Camera-type eye (tissue), 1 donor: ENCODE data around the gene FAM193A. TPM values are rescaled to one million over a fixed set of nuclear protein-coding genes. Genes with fewer than 3 reads are reported as not detected.

Source experiments
- total RNA-seq: library from RNA; depleted of rRNA; stranded (reverse); fragments of >200 nt; gene quantifications from one replicate; pipeline ENCODE4 v1.2.3, GENCODE V29; 2014

FAM193A gene
- total RNA-seq = 45.6 TPM

DNA sequence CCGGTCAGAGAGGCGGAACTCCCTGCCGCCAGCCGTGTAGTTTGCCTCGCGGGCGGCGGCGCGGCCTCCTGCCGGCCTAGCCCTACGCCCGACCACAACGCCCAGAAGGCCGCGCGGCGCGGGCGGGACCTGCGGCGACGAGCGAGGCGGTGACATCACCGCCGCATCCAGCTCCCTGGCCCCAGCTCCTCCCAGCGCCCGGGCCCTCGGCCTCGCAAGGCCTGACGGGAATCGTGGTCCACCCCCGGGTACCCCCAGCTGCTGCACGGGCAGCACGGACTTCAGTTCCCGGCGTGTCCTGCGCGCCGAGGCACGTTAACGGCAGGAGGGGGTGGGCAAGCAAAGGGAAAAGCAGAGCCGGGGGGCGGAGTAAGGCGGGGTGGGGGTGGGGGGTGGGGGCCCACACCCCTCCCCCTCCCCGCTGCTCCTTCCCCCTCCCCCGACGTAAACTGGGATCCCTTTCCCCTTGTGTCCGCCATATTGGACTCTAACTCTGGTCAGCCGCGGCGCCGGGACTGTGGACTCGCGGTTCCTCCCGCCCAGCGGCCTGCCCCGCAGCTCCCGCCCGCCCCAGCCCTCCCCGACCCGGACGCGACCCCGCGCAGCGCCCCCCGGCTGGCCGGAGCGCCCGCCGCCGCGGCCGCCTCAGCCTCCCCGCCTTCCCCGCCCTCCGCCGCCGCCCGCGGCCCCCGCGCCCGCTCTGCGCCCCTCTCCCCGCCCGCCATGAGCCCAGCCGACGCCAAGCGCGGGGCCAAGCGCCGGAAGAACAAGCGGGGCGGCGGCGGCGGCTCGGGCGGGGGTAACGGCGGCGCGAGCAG lies at the start of gene FAM193A:
TSS of gene FAM193A (plus strand) at position 455 of the 818 bp plus-strand sequence. CDS start at position 724, 269 bp downstream.

DNA sequence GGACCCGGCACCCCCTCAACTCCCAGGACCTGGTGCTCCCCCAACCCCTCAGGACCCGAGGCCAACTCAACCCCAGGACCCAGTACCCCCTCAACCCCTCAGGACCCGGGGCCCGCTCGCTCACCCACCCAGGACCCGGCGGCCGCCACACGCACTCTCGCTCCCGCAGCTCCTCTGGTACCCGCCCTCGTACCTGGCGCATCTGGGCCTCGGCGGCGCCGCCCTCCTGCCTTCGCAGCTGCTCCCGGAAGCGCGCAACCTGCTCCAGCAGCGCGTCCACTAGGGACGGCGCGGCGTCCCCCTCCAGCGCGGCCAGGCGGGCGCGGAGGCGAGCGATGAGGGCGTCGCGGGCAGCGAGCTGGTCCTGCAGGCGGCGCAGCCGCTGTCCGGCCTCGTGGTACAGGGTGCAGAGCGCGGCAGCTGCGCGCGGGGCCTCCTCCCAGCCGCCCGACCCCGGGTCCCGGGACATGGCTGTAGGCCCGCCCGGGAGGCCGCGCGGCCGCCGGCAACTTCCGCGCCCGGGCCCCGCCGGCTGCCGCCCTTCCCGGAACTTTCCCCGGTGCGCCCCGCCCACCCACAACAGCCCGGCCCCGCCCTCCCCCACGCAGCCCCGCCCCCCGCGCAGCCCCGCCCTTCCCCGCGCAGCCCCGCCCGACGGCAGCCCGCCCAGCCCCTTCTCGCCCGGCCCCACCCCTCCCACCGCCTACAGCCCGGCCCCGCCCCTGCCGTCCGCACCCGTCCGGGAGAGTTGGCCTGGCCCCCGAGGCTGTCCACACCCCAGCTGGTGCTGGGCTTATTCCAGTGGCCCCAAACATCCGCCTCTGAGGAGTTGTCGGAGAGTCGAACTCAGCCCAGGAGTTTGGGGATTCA lies 219.6 kb downstream of the FAM193A start, which contains the start of gene TNIP2:
TSS of gene TNIP2 (minus strand) at position 516 of the 870 bp plus-strand sequence. CDS start at position 469, 47 bp downstream.

Other genes with a start within 250 kb of the FAM193A start
- gene ZFYVE28, start 118.0 kb upstream of the FAM193A start, total RNA-seq = 10.4 TPM
- gene CFAP99, start 117.7 kb upstream of the FAM193A start, total RNA-seq = not detected
- 51.6 TPM for gene RNF4, start 67.5 kb upstream of the FAM193A start, total RNA-seq
- gene TNIP2, start 219.7 kb downstream of the FAM193A start, total RNA-seq = 19.8 TPM